Liver (tissue), 9 donors: Measurements from ENCODE around the gene FRMD4A. TPM values are rescaled to one million over a fixed set of nuclear protein-coding genes. Genes with fewer than 3 reads are reported as not detected.
A peak's percentile ranks its signal among the peaks of the same experiment; 100 is the strongest.

Experiments
- DNase-seq: peaks from one replicate; pipeline ENCODE4 v3.0.0-alpha.2; 2017; ENCODE audit warnings: low spot score
- H3K27ac ChIP-seq, 2 donors: one replicate each; pipeline ENCODE4 v1.7.0; 2013; ENCODE audit warnings: inconsistent platforms in 2 of 2, low read length in 2 of 2, control low read depth in 1 of 2, low read depth in 1 of 2, mild to moderate bottlenecking in 1 of 2
- H3K27me3 ChIP-seq, 4 donors: one replicate each; pipeline versions ENCODE4 v1.6.1 to v1.7.0; 2013; ENCODE audit warnings: low read length in 3 of 4, inconsistent platforms in 1 of 4, mild to moderate bottlenecking in 1 of 4, moderate library complexity in 1 of 4; ENCODE audit not compliant: control insufficient read depth in 4 of 4, insufficient read depth in 4 of 4
- H3K36me3 ChIP-seq, 4 donors: one replicate each; pipeline versions ENCODE4 v1.6.1 to v1.7.0; 2013; ENCODE audit warnings: low read length in 3 of 4, mild to moderate bottlenecking in 3 of 4, low read depth in 1 of 4, moderate library complexity in 1 of 4; ENCODE audit not compliant: control insufficient read depth in 4 of 4, insufficient read depth in 3 of 4
- H3K4me1 ChIP-seq, 4 donors: one replicate each; pipeline versions ENCODE4 v1.6.1 to v1.7.0; 2013; ENCODE audit warnings: low read length in 3 of 4, mild to moderate bottlenecking in 3 of 4, moderate library complexity in 1 of 4; ENCODE audit not compliant: control insufficient read depth in 4 of 4, insufficient read depth in 4 of 4
- H3K4me3 ChIP-seq, 3 donors: one replicate each; pipeline versions ENCODE4 v1.6.1 to v1.7.0; 2013; ENCODE audit warnings: low read length in 3 of 3, control low read depth in 1 of 3, low read depth in 1 of 3, mild to moderate bottlenecking in 1 of 3
- H3K9ac ChIP-seq, 2 donors: one replicate each; pipeline ENCODE4 v1.7.0; 2013; ENCODE audit warnings: low read length in 2 of 2, mild to moderate bottlenecking in 2 of 2, moderate library complexity in 2 of 2, control low read depth in 1 of 2, low read depth in 1 of 2
- H3K9me3 ChIP-seq, 4 donors: one replicate each; pipeline versions ENCODE4 v1.6.1 to v1.7.0; 2013; ENCODE audit warnings: low read length in 3 of 4; ENCODE audit not compliant: control insufficient read depth in 4 of 4
- ATF3 ChIP-seq: IDR thresholded peaks from 2 replicates; pipeline ENCODE4 v1.6.1; 2016; ENCODE audit warnings: antibody characterized with exemption
- CTCF ChIP-seq: fragments of 150-350 bp; IDR thresholded peaks from 2 replicates; pipeline ENCODE4 v1.5.1; 2017; ENCODE audit warnings: improper control_type of control experiment, low read depth, low read length; ENCODE audit not compliant: missing input control
- EGR1 ChIP-seq, 2 donors: IDR thresholded peaks; 2 replicates each; pipeline ENCODE4 v1.6.1; 2016 to 2018; ENCODE audit warnings: antibody characterized with exemption in 2 of 2, low read depth in 2 of 2
- FOXA1 ChIP-seq: IDR thresholded peaks from 2 replicates; pipeline ENCODE4 v1.6.1; 2016; ENCODE audit warnings: antibody characterized with exemption
- FOXA2 ChIP-seq: IDR thresholded peaks from 2 replicates; pipeline ENCODE4 v1.6.1; 2016; ENCODE audit warnings: antibody characterized with exemption
- GABPA ChIP-seq, 2 donors: IDR thresholded peaks in 1 of 2; conservative IDR thresholded peaks in 1 of 2; 2 replicates each; pipeline ENCODE4 v1.6.1; 2016; ENCODE audit warnings: antibody characterized with exemption in 2 of 2, mild to moderate bottlenecking in 1 of 2, moderate library complexity in 1 of 2
- HNF4A ChIP-seq, 2 donors: conservative IDR thresholded peaks; 2 replicates each; pipeline ENCODE4 v1.6.1; 2016; ENCODE audit warnings: antibody characterized with exemption in 2 of 2, mild to moderate bottlenecking in 2 of 2
- HNF4G ChIP-seq: IDR thresholded peaks from 2 replicates; pipeline ENCODE4 v1.6.1; 2016; ENCODE audit warnings: antibody characterized with exemption
- JUND ChIP-seq, 2 donors: IDR thresholded peaks; 2 replicates each; pipeline ENCODE4 v1.6.1; 2016; ENCODE audit warnings: antibody characterized with exemption in 2 of 2
- MAX ChIP-seq: IDR thresholded peaks from 2 replicates; pipeline ENCODE4 v1.6.1; 2016; ENCODE audit warnings: antibody characterized with exemption
- NR2F2 ChIP-seq: IDR thresholded peaks from 2 replicates; pipeline ENCODE4 v1.6.1; 2016; ENCODE audit warnings: antibody characterized with exemption
- RAD21 ChIP-seq, 2 donors: IDR thresholded peaks; 2 replicates each; pipeline ENCODE4 v1.6.1; 2016; ENCODE audit warnings: antibody characterized with exemption in 2 of 2, mild to moderate bottlenecking in 2 of 2
- REST ChIP-seq: IDR thresholded peaks from 2 replicates; pipeline ENCODE4 v1.6.1; 2016; ENCODE audit warnings: antibody characterized with exemption, mild to moderate bottlenecking
- RXRA ChIP-seq, 2 donors: IDR thresholded peaks; 2 replicates each; pipeline ENCODE4 v1.6.1; 2017 to 2018; ENCODE audit warnings: antibody characterized with exemption in 2 of 2, mild to moderate bottlenecking in 1 of 2
- SP1 ChIP-seq: IDR thresholded peaks from 2 replicates; pipeline ENCODE4 v1.6.1; 2018; ENCODE audit warnings: antibody characterized with exemption, mild to moderate bottlenecking
- TAF1 ChIP-seq: conservative IDR thresholded peaks from 2 replicates; pipeline ENCODE4 v1.6.1; 2016; ENCODE audit warnings: antibody characterized with exemption, mild to moderate bottlenecking
- YY1 ChIP-seq: IDR thresholded peaks from 2 replicates; pipeline ENCODE4 v1.6.1; 2016; ENCODE audit warnings: antibody characterized with exemption, mild to moderate bottlenecking
- ZBTB33 ChIP-seq: IDR thresholded peaks from 2 replicates; pipeline ENCODE4 v1.6.1; 2016; ENCODE audit warnings: antibody characterized with exemption
- WGBS: extraction: QIAGEN DNeasy Blood & Tissue Kit; methylation state at CpG from one replicate; pipeline ENCODE4 v1.1.7; 2013; 5-methylcytosine and 5-hydroxymethylcytosine counted together
- polyA plus RNA-seq, 2 donors: library from polyadenylated mRNA; stranded (reverse) in 1 of 2; unstranded in 1 of 2; fragments of 200-250 nt in 1 of 2; fragments of >200 nt in 1 of 2; fragmentation: Nextera tagmentation in 1 of 2; extraction: Ambion mirVana in 1 of 2; gene quantifications; one replicate each; pipeline versions ENCODE4 v1.2.1 to v1.2.3, GENCODE V29; 2013 to 2015
- total RNA-seq, 2 donors: library from RNA; depleted of rRNA; stranded (reverse); fragments of >200 nt; gene quantifications; one replicate each; pipeline ENCODE4 v1.2.3, GENCODE V29; 2014
- donor health status: healthy.
- donor health status: healthy.
- donor health status: healthy.
- donor health status: healthy.
- donor health status: healthy.

FRMD4A gene
- total and polyA plus RNA-seq, 4 donors = 8.2 to 34.3 (median 13.1) TPM

- Histone ChIP-seq H3K36me3 (peaks cover 0 to 10% (median 1%) of the 10 kb centered on the region in 4 donors), H3K27ac (peak overlapping the region; percentile 70 to 84), H3K9me3 (no peaks in the 10 kb centered on the region), H3K27me3 (no peaks in the 10 kb centered on the region), H3K4me3 (no peak overlapping the region), H3K4me1 (peaks cover 6 to 64% (median 46%) of the 10 kb centered on the region in 4 donors), H3K9ac (no peak overlapping the region)
- TF ChIP-seq RXRA (IDR thresholded peaks at IDR 0.05) (no peak), GABPA (IDR thresholded peaks at IDR 0.05 in 1 of 2, conservative IDR thresholded peaks at IDR 0.05 in 1 of 2) (no peak), HNF4A (conservative IDR thresholded peaks at IDR 0.05) (no peak)
- no peak for DNase-seq
- 81% methylated on average over 10 of the region's 10 CpGs for WGBS
These were observed 630.1 kb downstream of the FRMD4A start for GRCh38 chr10:13700473-13701144.

GRCh38 chr10:13699216-13699615 is 631.5 kb downstream of the FRMD4A start:
- no peak for DNase-seq
- Histone ChIP-seq H3K9me3 (no peaks in the 10 kb centered on the region), H3K9ac (no peak overlapping the region), H3K36me3 (peaks cover 0 to 11% (median 1%) of the 10 kb centered on the region in 4 donors), H3K4me1 (peaks cover 5 to 54% (median 42%) of the 10 kb centered on the region in 4 donors), H3K4me3 (no peak overlapping the region), H3K27ac (no peak overlapping the region), H3K27me3 (no peaks in the 10 kb centered on the region)
- peak; percentile 6 for TF ChIP-seq SP1
- TF ChIP-seq NR2F2 = peak; percentile 66
- no peak for TF ChIP-seq GABPA (IDR thresholded peaks at IDR 0.05 in 1 of 2, conservative IDR thresholded peaks at IDR 0.05 in 1 of 2)
- TF ChIP-seq RAD21 (IDR thresholded peaks at IDR 0.05) = peak in 1 of 2 donors; percentile 7
- no peak for TF ChIP-seq ATF3
- 55% methylated on average over 10 of the region's 10 CpGs for WGBS

- no peak overlapping the region for H3K27ac ChIP-seq
- no peak for DNase-seq
These were observed 632.5 kb downstream of the FRMD4A start for GRCh38 chr10:13698217-13698616.

More at GRCh38 chr10:13698217-13698616, 632.5 kb downstream of the FRMD4A start:
- WGBS = 94% methylated on average over 6 of the region's 6 CpGs
- no peak for TF ChIP-seq REST
- TF ChIP-seq FOXA1 = no peak
- no peak for TF ChIP-seq EGR1 (IDR thresholded peaks at IDR 0.05; ENCODE audit: low read depth in 2 of 2)
- TF ChIP-seq JUND (IDR thresholded peaks at IDR 0.05) = no peak
- TF ChIP-seq TAF1 = no peak
- no peak for TF ChIP-seq CTCF
- no peak for TF ChIP-seq HNF4G
- no peak for TF ChIP-seq YY1
- TF ChIP-seq HNF4A (conservative IDR thresholded peaks at IDR 0.05) = no peak
- no peak for TF ChIP-seq FOXA2
- TF ChIP-seq SP1 = no peak
- TF ChIP-seq GABPA (IDR thresholded peaks at IDR 0.05 in 1 of 2, conservative IDR thresholded peaks at IDR 0.05 in 1 of 2) = no peak
- TF ChIP-seq RAD21 (IDR thresholded peaks at IDR 0.05) = no peak
- no peak for TF ChIP-seq RXRA (IDR thresholded peaks at IDR 0.05)
- no peak for TF ChIP-seq ZBTB33
- TF ChIP-seq NR2F2 = no peak
- TF ChIP-seq MAX = no peak
- H3K4me3 ChIP-seq = no peak overlapping the region
- H3K27me3 ChIP-seq = no peaks in the 10 kb centered on the region
- no peaks in the 10 kb centered on the region for H3K9me3 ChIP-seq
- peaks cover 0 to 19% (median 8%) of the 10 kb centered on the region in 4 donors for H3K36me3 ChIP-seq
- H3K4me1 ChIP-seq = peaks cover 4 to 46% (median 36%) of the 10 kb centered on the region in 4 donors
- no peak overlapping the region for H3K9ac ChIP-seq
